Mesenchymal stem cell (in vitro differentiated cells and primary cell): ENCODE data around the gene ACKR2. TPM values are rescaled to one million over a fixed set of nuclear protein-coding genes. Genes with fewer than 3 reads are reported as not detected.

Source experiments
- DNase-seq: peaks from one replicate; pipeline ENCODE4 v3.0.0-alpha.2; 2013
- H2AFZ ChIP-seq: one replicate; pipeline ENCODE4 v1.6.1; 2013; ENCODE audit warnings: low read depth, mild to moderate bottlenecking, control low read depth, inconsistent platforms, low read length, moderate library complexity
- H2AK5ac ChIP-seq: 2 replicates; pipeline ENCODE4 v1.6.1; 2013; ENCODE audit warnings: low read length, moderate library complexity, mild to moderate bottlenecking, inconsistent platforms; ENCODE audit not compliant: severe bottlenecking
- H2BK120ac ChIP-seq: one replicate; pipeline ENCODE4 v1.6.1; 2013; ENCODE audit warnings: low read depth, mild to moderate bottlenecking, inconsistent platforms, low read length, moderate library complexity
- H2BK12ac ChIP-seq, 2 experiments: one replicate each; pipeline ENCODE4 v1.6.1; 2013; ENCODE audit warnings: inconsistent platforms in 2 of 2, low read length in 2 of 2, mild to moderate bottlenecking in 2 of 2, moderate library complexity in 2 of 2, control low read depth in 1 of 2
- H2BK15ac ChIP-seq: one replicate; pipeline ENCODE4 v1.6.1; 2013; ENCODE audit warnings: mild to moderate bottlenecking, low read depth, inconsistent platforms; ENCODE audit not compliant: poor library complexity, severe bottlenecking
- H2BK5ac ChIP-seq: 2 replicates; pipeline ENCODE4 v1.6.1; 2013; ENCODE audit warnings: low read depth, mild to moderate bottlenecking, low read length, control low read depth, inconsistent platforms; ENCODE audit not compliant: poor library complexity, severe bottlenecking
- H3K14ac ChIP-seq, 2 experiments: one replicate each; pipeline ENCODE4 v1.6.1; 2013; ENCODE audit warnings: inconsistent platforms in 2 of 2, low read length in 2 of 2, control low read depth in 1 of 2, mild to moderate bottlenecking in 1 of 2, moderate library complexity in 1 of 2
- H3K18ac ChIP-seq, 2 experiments: one replicate each; pipeline ENCODE4 v1.6.1; 2013; ENCODE audit warnings: inconsistent platforms in 2 of 2, low read length in 2 of 2, control low read depth in 1 of 2, low read depth in 1 of 2, mild to moderate bottlenecking in 1 of 2
- H3K23ac ChIP-seq, 2 experiments: one replicate each; pipeline ENCODE4 v1.6.1; 2013; ENCODE audit warnings: inconsistent platforms in 2 of 2, low read length in 2 of 2, mild to moderate bottlenecking in 2 of 2, moderate library complexity in 2 of 2, control low read depth in 1 of 2
- H3K27ac ChIP-seq: 2 replicates; pipeline ENCODE4 v1.5.1; 2013; ENCODE audit warnings: mild to moderate bottlenecking, moderate library complexity, low read length, control low read depth, inconsistent platforms; ENCODE audit not compliant: poor library complexity, severe bottlenecking
- H3K27me3 ChIP-seq, 2 experiments: 2 replicates each; pipeline versions ENCODE4 v1.6.1 to v1.7.0; 2013; ENCODE audit warnings: low read length in 2 of 2, mild to moderate bottlenecking in 2 of 2, moderate library complexity in 2 of 2, control low read depth in 1 of 2, inconsistent platforms in 1 of 2; ENCODE audit not compliant: control insufficient read depth in 1 of 2, insufficient read depth in 1 of 2
- H3K36me3 ChIP-seq, 2 experiments: 2 replicates each; pipeline versions ENCODE4 v1.6.1 to v1.7.0; 2013; ENCODE audit warnings: low read length in 2 of 2, control low read depth in 1 of 2, inconsistent platforms in 1 of 2, low read depth in 1 of 2, mild to moderate bottlenecking in 1 of 2; ENCODE audit not compliant: insufficient read depth in 2 of 2, control insufficient read depth in 1 of 2
- H3K4ac ChIP-seq, 2 experiments: one replicate each; pipeline ENCODE4 v1.6.1; 2013; ENCODE audit warnings: inconsistent platforms in 2 of 2, low read length in 2 of 2, mild to moderate bottlenecking in 2 of 2, moderate library complexity in 2 of 2, control low read depth in 1 of 2, low read depth in 1 of 2
- H3K4me1 ChIP-seq: 2 replicates; pipeline ENCODE4 v1.6.1; 2013; ENCODE audit warnings: low read depth, low read length, control low read depth; ENCODE audit not compliant: control insufficient read depth, insufficient read depth
- H3K4me2 ChIP-seq: 2 replicates; pipeline ENCODE4 v1.6.1; 2013; ENCODE audit warnings: low read length, mild to moderate bottlenecking, inconsistent platforms; ENCODE audit not compliant: poor library complexity, severe bottlenecking
- H3K4me3 ChIP-seq, 2 experiments: 2 replicates each; pipeline versions ENCODE4 v1.5.1 to v1.7.0; 2013; ENCODE audit warnings: low read length in 2 of 2, mild to moderate bottlenecking in 2 of 2, control low read depth in 1 of 2, low read depth in 1 of 2; ENCODE audit not compliant: insufficient read depth in 1 of 2
- H3K79me1 ChIP-seq: replicated peaks from 2 replicates; pipeline ENCODE4 v1.6.1; 2013; ENCODE audit warnings: mild to moderate bottlenecking, control low read depth, low read length, inconsistent platforms; ENCODE audit not compliant: poor library complexity, severe bottlenecking
- H3K9ac ChIP-seq: 2 replicates; pipeline ENCODE4 v1.7.0; 2013; ENCODE audit warnings: mild to moderate bottlenecking, low read length, moderate library complexity
- H3K9me3 ChIP-seq: 2 replicates; pipeline ENCODE4 v1.7.0; 2013; ENCODE audit warnings: mild to moderate bottlenecking, low read length; ENCODE audit not compliant: control insufficient read depth
- H4K8ac ChIP-seq: one replicate; pipeline ENCODE4 v1.6.1; 2013; ENCODE audit warnings: inconsistent platforms, mild to moderate bottlenecking, low read length, moderate library complexity
- H4K91ac ChIP-seq: one replicate; pipeline ENCODE4 v1.6.1; 2013; ENCODE audit warnings: mild to moderate bottlenecking, low read length, inconsistent platforms
- WGBS: methylation state at CpG from one replicate; pipeline ENCODE4 v1.1.7; 2013; ENCODE audit warnings: mixed read lengths; 5-methylcytosine and 5-hydroxymethylcytosine counted together
- polyA plus RNA-seq, 2 experiments: library from polyadenylated mRNA; stranded (reverse); fragments of 200-250 nt; gene quantifications; one replicate each; pipeline ENCODE4 v1.2.3, GENCODE V29; 2013

The ACKR2 gene, protein sequence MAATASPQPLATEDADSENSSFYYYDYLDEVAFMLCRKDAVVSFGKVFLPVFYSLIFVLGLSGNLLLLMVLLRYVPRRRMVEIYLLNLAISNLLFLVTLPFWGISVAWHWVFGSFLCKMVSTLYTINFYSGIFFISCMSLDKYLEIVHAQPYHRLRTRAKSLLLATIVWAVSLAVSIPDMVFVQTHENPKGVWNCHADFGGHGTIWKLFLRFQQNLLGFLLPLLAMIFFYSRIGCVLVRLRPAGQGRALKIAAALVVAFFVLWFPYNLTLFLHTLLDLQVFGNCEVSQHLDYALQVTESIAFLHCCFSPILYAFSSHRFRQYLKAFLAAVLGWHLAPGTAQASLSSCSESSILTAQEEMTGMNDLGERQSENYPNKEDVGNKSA
- 0.03 TPM for polyA plus RNA-seq (2013, experiment 1 of 2)
- polyA plus RNA-seq (2013, experiment 2 of 2): 0.04 TPM

- Histone ChIP-seq H2BK120ac (no peak within 1 kb of the TSS), H4K91ac (no peak within 1 kb of the TSS), H3K36me3 (no peaks in the 10 kb centered on the region), H3K79me1 (no peaks in the 10 kb centered on the region), H2BK15ac (no peak within 1 kb of the TSS), H3K4me3 (no peak within 1 kb of the TSS), H3K4me1 (peaks cover 5% of the 10 kb centered on the region), H4K8ac (no peak within 1 kb of the TSS), H2BK5ac (no peak within 1 kb of the TSS), H3K14ac (no peak within 1 kb of the TSS), H2AK5ac (no peak within 1 kb of the TSS), H2BK12ac (no peak within 1 kb of the TSS), H3K4me2 (no peak within 1 kb of the TSS), H3K23ac (no peak within 1 kb of the TSS), H3K9me3 (no peaks in the 10 kb centered on the region), H3K9ac (no peak within 1 kb of the TSS), H3K4ac (no peak within 1 kb of the TSS), H3K27me3 (peaks cover 0 to 12% of the 10 kb centered on the region in 2 experiments), H3K18ac (no peak within 1 kb of the TSS), H3K27ac (no peak within 1 kb of the TSS), H2AFZ (no peak within 1 kb of the TSS)
- 90% methylated on average over 5 of the region's 5 CpGs for WGBS
- DNase-seq: no peak
Measured at GRCh38 chr3:42809202-42809601, at the start of gene ACKR2. TSS of gene ACKR2 (plus strand) at chr3:42809445. CDS start at chr3:42864503, 55,058 bp downstream.

GRCh38 chr3:42762046-42762724 is 47.1 kb upstream of the ACKR2 start:
- Histone ChIP-seq H3K14ac (no peak overlapping the region), H3K23ac (no peak overlapping the region), H3K36me3 (no peaks in the 10 kb centered on the region), H2BK5ac (no peak overlapping the region), H2BK120ac (no peak overlapping the region), H3K4ac (no peak overlapping the region), H3K4me3 (no peak overlapping the region), H3K4me2 (no peak overlapping the region), H2BK15ac (no peak overlapping the region), H3K9ac (peak overlapping the region; percentile 3), H3K27ac (no peak overlapping the region), H4K91ac (no peak overlapping the region), H2AK5ac (no peak overlapping the region), H3K4me1 (no peaks in the 10 kb centered on the region), H2AFZ (no peak overlapping the region), H3K9me3 (no peaks in the 10 kb centered on the region), H3K27me3 (peaks cover 0 to 14% of the 10 kb centered on the region in 2 experiments), H3K79me1 (no peaks in the 10 kb centered on the region), H4K8ac (no peak overlapping the region), H3K18ac (no peak overlapping the region), H2BK12ac (no peak overlapping the region)
- 94% methylated on average over 6 of the region's 6 CpGs for WGBS
- no peak for DNase-seq

DNA sequence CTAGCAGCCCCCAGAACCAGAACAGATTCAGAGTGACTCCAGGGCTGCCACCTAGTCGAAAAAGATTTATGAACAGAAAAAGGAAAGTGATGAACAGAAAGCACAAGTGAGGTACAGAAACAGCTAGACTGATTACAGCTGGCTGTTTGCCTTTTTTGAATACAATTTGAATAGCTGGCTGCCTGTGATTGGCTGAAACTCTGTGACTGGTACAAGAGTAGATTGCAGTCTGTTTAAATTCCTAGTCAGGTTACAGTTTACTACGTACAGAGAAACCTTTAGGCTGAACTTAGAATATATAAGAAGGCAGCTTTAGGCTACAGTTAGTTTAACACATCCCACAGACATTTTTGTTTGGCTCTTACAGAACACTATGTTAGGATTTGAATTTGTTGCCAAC is 46.2 kb upstream of the ACKR2 start:
- no peak overlapping the region for H3K23ac ChIP-seq
- WGBS: 100% methylated on average over 1 of the region's 2 CpGs
- no peaks in the 10 kb centered on the region for H3K4me1 ChIP-seq
- H3K9ac ChIP-seq: peak overlapping the region; percentile 35
- H2BK15ac ChIP-seq: no peak overlapping the region
- H4K8ac ChIP-seq: no peak overlapping the region
- no peak overlapping the region for H3K27ac ChIP-seq
- no peak overlapping the region for H2BK5ac ChIP-seq
- no peak overlapping the region for H4K91ac ChIP-seq
- H3K4ac ChIP-seq: no peak overlapping the region
- no peak overlapping the region for H2BK12ac ChIP-seq
- DNase-seq: no peak
- H2AFZ ChIP-seq: no peak overlapping the region
- no peaks in the 10 kb centered on the region for H3K79me1 ChIP-seq
- no peak overlapping the region for H2BK120ac ChIP-seq
- H3K36me3 ChIP-seq: no peaks in the 10 kb centered on the region
- no peak overlapping the region for H3K4me2 ChIP-seq
- no peaks in the 10 kb centered on the region for H3K9me3 ChIP-seq
- no peak overlapping the region for H3K14ac ChIP-seq
- H2AK5ac ChIP-seq: no peak overlapping the region
- peaks cover 0 to 12% of the 10 kb centered on the region in 2 experiments for H3K27me3 ChIP-seq
- no peak overlapping the region for H3K18ac ChIP-seq
- no peak overlapping the region for H3K4me3 ChIP-seq

DNA sequence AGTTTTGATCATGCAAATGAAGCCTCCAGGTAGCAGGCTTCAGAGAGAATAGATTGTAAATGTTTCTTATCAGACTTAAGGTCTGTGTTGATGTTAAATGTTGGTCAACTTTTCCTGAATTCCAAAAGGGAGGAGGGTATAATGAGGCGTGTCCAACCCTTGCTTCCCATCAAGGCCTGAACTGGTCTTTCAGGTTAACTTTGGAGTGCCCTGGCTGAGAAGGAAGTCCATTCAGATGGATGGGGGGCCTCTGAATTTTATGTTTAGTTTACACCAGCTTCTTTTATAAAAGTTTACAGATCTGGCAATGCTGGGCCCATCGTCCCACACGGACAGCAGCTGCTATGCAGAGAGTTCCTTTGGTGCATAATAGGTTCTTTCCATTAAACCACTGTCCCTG is 45.1 kb upstream of the ACKR2 start:
- DNase-seq: no peak
- no peak overlapping the region for H3K4me2 ChIP-seq
- H2AFZ ChIP-seq: no peak overlapping the region
- no peaks in the 10 kb centered on the region for H3K9me3 ChIP-seq
- H3K23ac ChIP-seq: no peak overlapping the region
- peaks cover 0 to 7% of the 10 kb centered on the region in 2 experiments for H3K27me3 ChIP-seq
- no peak overlapping the region for H2BK5ac ChIP-seq
- H2BK120ac ChIP-seq: no peak overlapping the region
- no peak overlapping the region for H2BK15ac ChIP-seq
- H2AK5ac ChIP-seq: no peak overlapping the region
- H3K14ac ChIP-seq: no peak overlapping the region
- H4K91ac ChIP-seq: no peak overlapping the region
- H3K36me3 ChIP-seq: no peaks in the 10 kb centered on the region
- H4K8ac ChIP-seq: no peak overlapping the region
- no peak overlapping the region for H3K18ac ChIP-seq
- H3K79me1 ChIP-seq: no peaks in the 10 kb centered on the region
- H2BK12ac ChIP-seq: no peak overlapping the region
- H3K4me1 ChIP-seq: no peaks in the 10 kb centered on the region
- no peak overlapping the region for H3K4me3 ChIP-seq
- H3K27ac ChIP-seq: no peak overlapping the region
- H3K9ac ChIP-seq: no peak overlapping the region
- H3K4ac ChIP-seq: no peak overlapping the region
- WGBS: 79% methylated on average over 3 of the region's 3 CpGs
